Cortex of kidney (tissue), 1 donor: ENCODE measurements around the gene TMPRSS11B.
"Not testable (repeated sequence)": the region's sequence is repeated elsewhere in the genome, so short reads cannot be mapped to it uniquely, and the experiment has no call there.

Source experiments
- DNase-seq: peaks from one replicate; lab custom pipeline; 2025; lab: John Stamatoyannopoulos, UW

TMPRSS11B gene, protein sequence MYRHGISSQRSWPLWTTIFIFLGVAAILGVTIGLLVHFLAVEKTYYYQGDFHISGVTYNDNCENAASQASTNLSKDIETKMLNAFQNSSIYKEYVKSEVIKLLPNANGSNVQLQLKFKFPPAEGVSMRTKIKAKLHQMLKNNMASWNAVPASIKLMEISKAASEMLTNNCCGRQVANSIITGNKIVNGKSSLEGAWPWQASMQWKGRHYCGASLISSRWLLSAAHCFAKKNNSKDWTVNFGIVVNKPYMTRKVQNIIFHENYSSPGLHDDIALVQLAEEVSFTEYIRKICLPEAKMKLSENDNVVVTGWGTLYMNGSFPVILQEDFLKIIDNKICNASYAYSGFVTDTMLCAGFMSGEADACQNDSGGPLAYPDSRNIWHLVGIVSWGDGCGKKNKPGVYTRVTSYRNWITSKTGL

GRCh38 chr4:68245594-68245993 lies at the start of gene TMPRSS11B:
Gene TMPRSS11B (minus strand): TSS chr4:68245694. CDS start chr4:68245558, 136 bp downstream.
- no peak for DNase-seq

DNA sequence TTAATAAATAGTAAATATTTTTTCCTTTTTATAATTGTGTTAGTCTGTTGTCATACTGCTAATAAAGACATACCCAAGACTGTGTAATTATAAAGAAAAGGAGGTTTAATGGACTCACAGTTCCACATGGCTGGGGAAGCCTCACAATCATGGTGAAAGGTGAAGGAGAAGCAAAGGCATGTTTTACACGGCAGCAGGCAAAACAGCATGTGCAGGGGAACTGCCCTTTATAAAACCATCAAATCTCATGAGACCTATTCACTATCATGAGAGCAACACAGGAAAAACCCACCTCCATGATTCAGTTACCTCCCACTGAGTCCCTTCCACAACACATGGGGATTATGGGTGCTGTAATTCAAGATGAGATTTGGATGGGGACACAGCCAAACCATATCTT lies 45.8 kb upstream of the TMPRSS11B start:
- DNase-seq = no peak

DNA sequence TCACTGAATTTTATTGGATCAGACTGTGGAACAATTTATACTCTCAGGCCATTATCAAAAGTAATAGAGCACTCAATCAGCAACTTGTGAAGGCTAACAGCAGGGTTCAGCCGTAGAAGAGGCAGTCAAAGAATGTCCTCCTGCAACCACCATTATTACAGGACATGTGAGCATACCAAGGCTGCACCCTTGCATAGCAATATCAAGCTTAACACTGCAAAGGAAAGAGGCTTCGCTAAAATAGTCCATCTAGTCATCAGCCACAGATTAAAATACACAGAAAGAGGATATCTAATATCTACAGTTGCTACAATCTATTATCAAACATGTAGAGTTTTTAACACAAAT lies 42.9 kb upstream of the TMPRSS11B start:
- no peak for DNase-seq

- no peak for DNase-seq
Measured at GRCh38 chr4:68287704-68288392, 42.4 kb upstream of the TMPRSS11B start.

DNA sequence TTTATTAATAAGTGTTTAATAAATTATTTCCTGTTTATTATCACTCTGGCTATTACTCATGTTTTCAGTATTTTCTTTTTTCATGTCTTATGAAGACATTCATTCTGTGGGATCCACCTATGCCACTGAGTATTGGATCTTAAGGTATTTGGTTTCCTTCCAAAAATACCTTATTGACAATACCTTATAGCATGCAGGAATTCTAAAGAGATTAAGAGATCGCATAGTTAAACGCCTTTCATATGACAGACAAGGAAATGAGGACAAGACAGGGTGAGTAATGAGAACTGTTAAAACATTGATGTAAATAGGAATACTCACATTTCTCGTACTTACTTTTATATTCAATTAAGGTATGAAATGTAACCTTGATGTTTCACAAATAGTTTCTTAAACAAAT lies 38.2 kb upstream of the TMPRSS11B start:
- DNase-seq = no peak

- DNase-seq = no peak
Measured at GRCh38 chr4:68283095-68283494, 37.6 kb upstream of the TMPRSS11B start.

- not testable (repeated sequence) for DNase-seq
Measured at GRCh38 chr4:68281796-68282740, 36.6 kb upstream of the TMPRSS11B start.

GRCh38 chr4:68278029-68278428 lies 32.5 kb upstream of the TMPRSS11B start:
- no peak for DNase-seq

- no peak for DNase-seq
Measured at GRCh38 chr4:68277627-68278026, 32.1 kb upstream of the TMPRSS11B start.

GRCh38 chr4:68272860-68273259 lies 27.4 kb upstream of the TMPRSS11B start:
- no peak for DNase-seq

GRCh38 chr4:68272380-68272779 lies 26.9 kb upstream of the TMPRSS11B start:
- DNase-seq = no peak

- no peak for DNase-seq
Measured at GRCh38 chr4:68271851-68272357, 26.4 kb upstream of the TMPRSS11B start.

DNA sequence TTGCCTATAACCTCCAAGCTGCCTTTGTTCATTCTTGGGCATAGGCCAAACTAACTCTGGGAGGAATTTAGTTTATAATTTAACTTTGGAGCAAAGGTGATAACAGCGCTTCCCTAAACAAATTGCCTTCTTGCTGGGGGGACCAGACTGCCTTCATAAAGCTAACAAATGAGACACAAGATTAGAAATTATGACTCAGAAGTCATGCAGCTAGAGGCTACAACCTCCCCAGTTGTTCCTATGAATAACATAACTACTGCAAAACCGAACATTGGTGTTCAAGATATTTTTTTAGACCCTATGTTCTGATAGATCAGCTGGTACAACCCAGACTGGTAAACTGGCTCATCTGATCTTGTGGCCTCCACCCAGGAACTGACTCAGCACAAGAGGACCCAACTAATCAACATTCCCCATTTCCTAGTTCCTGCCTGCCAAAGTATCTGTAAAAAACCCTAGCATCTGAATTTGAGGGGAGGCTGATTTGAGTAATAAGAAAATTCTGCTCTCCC lies 22.0 kb upstream of the TMPRSS11B start:
- no peak for DNase-seq

- DNase-seq = no peak
Measured at GRCh38 chr4:68264875-68265565, 19.5 kb upstream of the TMPRSS11B start.

DNA sequence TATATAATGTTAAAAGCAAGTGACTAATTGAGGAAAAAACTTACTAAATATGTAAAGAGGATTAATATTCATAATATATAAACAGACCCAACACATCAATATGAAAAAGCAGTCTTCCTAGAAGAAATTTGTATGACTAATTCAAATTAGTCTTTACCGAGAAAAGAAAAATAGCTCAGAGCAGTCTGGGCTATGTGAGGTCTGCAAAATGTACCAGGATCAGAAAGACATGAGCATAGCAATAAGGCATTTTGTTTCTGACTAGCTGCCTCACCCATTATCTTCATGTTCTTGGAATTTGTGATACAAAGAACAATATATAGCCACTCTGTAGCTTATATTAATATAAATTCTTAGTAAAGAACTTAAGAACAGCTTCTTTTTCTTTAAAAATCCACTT lies 13.7 kb upstream of the TMPRSS11B start:
- no peak for DNase-seq

GRCh38 chr4:68257719-68258118 lies 12.2 kb upstream of the TMPRSS11B start:
- no peak for DNase-seq

DNA sequence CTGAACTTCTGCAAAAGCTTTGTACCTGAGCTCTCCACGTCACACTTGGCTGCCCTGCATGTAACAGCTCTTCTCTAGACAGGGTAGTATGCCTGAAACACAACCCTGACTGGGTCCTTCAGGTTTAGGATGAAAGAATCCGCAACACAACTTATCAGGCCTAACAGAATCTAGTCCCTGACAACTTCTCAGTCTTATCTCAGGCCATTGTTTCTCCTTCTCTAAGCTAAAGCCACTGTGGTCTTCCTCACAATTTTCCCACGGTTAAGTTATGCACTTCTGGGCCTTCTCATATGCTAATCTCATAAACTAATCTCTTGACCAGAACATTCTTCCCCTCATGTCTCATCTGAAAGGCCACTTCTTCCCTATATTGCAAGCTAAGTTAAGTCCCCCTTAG lies 10.8 kb upstream of the TMPRSS11B start:
- no peak for DNase-seq

GRCh38 chr4:68250151-68250930 lies 4.8 kb upstream of the TMPRSS11B start:
- no peak for DNase-seq

DNA sequence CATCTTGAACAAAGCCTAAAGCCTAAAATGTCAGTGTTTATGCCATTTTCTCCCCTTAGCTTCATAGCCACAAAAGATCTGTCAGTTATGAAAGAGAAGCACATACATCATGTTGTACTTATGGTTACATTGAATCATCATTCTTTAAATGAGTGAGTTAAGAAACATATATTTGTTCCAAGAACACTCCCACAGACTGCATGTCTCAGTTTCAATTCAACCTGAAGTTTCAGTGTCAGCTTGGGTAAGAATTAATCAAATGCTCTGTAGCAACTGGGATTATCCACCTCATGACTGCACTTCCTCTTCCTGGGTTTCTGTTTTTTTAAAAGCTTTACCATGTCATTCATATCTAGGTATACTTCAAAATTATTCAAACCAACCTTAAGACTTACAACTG lies 3.9 kb upstream of the TMPRSS11B start:
- DNase-seq = no peak

DNA sequence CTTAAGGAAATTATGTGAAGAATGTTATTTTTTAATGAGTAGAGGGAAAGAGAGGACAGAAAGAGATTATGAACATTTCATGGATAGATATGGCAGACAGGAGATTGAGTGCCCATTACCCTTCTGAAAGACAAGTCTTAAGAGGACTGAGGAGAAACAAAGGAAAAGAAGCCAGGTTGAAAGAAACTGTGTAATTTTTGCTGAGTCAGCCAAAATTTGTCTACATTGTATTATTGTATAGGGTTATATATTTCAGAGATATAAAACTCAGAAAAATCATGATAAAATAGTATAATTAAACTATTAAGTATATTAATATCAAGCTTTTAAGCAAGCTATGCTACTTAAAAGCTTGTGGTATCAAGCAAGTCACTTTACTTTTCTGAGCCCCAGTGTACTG lies 4.9 kb downstream of the TMPRSS11B start:
- DNase-seq = no peak

GRCh38 chr4:68228568-68228967 lies 16.9 kb downstream of the TMPRSS11B start:
- no peak for DNase-seq
